ENCODE measurements around the gene TBC1D22A.

DNA sequence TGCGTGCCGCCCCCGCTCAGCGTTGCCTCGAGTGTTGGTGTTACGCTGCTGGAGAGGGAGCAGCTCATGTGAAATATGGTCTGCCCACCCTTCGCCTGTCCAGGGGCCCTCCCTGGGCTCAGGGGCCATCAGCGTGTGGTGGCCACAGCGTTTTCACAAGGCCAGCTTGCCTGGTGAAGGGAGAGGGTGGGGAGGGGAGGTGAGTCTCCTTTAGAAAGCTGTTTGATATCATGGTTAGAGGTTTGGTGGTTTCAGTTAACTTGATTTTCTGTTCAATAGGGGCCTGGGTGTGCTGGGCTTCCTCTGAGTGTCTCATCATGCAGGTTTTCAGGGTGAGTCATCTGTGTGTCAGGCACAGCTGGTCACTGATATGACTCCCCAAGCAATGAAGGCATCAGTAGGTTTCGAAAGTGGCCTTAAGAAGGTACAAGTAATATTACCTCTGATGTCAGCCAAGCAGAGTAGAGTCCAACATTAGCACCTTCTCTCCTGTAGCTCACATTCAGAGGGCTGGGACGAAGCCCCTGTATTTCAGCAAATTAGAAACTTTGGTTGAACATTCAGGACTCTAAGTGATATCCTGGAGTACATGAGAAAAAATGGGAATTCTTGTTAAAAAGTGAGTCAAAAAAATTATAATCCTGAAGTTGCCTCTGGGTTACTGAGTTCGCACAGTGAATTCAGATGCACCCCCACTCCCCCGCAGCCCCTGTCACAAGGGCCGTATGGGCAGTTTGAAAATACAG lies 172.5 kb downstream of the TBC1D22A start:
- TF ChIP-seq, protein P1, sequence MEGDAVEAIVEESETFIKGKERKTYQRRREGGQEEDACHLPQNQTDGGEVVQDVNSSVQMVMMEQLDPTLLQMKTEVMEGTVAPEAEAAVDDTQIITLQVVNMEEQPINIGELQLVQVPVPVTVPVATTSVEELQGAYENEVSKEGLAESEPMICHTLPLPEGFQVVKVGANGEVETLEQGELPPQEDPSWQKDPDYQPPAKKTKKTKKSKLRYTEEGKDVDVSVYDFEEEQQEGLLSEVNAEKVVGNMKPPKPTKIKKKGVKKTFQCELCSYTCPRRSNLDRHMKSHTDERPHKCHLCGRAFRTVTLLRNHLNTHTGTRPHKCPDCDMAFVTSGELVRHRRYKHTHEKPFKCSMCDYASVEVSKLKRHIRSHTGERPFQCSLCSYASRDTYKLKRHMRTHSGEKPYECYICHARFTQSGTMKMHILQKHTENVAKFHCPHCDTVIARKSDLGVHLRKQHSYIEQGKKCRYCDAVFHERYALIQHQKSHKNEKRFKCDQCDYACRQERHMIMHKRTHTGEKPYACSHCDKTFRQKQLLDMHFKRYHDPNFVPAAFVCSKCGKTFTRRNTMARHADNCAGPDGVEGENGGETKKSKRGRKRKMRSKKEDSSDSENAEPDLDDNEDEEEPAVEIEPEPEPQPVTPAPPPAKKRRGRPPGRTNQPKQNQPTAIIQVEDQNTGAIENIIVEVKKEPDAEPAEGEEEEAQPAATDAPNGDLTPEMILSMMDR (IDR thresholded peaks at IDR 0.05) = no peak
- no peak for TF ChIP-seq POLR2A (IDR thresholded peaks at IDR 0.05)

Measured in gastroesophageal sphincter (tissue), 3 donors.